SK-MEL-5 (cell line): Measurements from ENCODE around the gene SLC22A6. TPM values are rescaled to one million over a fixed set of nuclear protein-coding genes. Genes with fewer than 3 reads are reported as not detected.
"Not testable (repeated sequence)": the region's sequence is repeated elsewhere in the genome, so short reads cannot be mapped to it uniquely, and the experiment has no call there.

ENCODE experiments used
- DNase-seq: peaks from one replicate; pipeline ENCODE4 v3.0.0-alpha.2; 2016; ENCODE audit warnings: low read depth, low spot score
- in situ Hi-C: cut with HindIII; loops from 2 replicates; pipeline ENCODE4 v1.10.0; 2016; ENCODE audit warnings: low sequenced_read_pairs, high pct_unique_total_duplicates, low pct_unique_long_range_greater_than_20kb
- small RNA-seq, 2 experiments: library from RNA; depleted of rRNA; stranded (forward); fragments of <200 nt; gene quantifications; one replicate each; pipeline ENCODE3, GENCODE V24; 2014
- total RNA-seq: library from RNA; depleted of rRNA; stranded (reverse); fragments of >200 nt; shearing (Covaris generic); gene quantifications from 2 replicates; pipeline ENCODE4 v1.2.3, GENCODE V29; 2014; rRNA removed

The SLC22A6 gene
- total RNA-seq, 1 experiment from 2014 or later: not detected

- no peak for DNase-seq
- in situ Hi-C loops: no loop called here
Observed at GRCh38 chr11:62953811-62954210, 31.0 kb downstream of the SLC22A6 start.

DNA sequence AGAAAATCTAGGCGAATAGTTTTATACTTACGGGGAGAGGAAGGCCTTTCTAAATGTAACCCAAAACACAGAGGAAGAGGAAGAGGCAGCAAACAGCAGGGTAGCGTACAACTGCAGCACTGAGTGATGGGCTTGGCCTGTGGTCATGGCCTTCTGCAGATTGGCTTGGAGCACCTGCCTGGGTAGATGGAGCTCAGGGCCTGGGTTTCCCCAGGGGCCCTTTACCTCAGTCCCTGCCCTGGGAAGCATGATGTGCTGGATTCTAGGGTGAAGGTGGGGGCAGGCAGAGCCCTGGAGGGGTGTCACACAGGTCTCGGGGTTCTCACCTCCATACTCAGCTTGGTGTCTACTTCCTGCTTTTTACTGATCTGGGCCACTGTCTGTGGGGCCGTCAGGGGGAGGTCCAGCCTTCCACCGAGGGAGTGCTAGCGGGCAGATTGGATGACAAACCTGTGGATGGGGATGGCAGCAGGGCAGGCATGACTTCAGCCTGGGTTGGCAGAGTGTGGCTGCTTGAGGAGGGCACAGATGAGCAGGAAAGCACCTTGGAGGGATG, 35.9 kb downstream of the SLC22A6 start:
- in situ Hi-C loops: no loop called here

GRCh38 chr11:62945538-62945937, 39.2 kb downstream of the SLC22A6 start:
- in situ Hi-C loops, DNase-seq: not testable (repeated sequence)

More for the DNA sequence above, 35.9 kb downstream of the SLC22A6 start:
- DNase-seq: no peak

DNA sequence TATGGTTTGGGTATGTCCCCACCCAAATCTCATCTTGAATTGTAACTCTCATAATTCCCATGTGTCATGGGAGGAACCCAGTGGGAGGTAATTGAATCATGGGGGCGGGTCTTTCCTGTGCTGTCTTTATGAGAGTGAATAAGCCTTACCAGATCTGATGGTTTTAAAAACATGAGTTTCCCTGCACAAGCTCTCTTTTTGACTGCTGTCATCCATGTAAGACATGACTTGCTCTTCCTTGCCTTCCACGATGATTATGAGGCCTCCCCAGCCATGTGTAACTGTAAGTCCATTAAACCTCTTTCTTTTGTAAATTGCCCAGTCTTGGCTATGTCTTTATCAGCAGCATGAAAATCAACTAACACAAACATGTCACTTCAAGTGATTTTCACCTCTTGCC, 47.2 kb downstream of the SLC22A6 start:
- in situ Hi-C loops, DNase-seq: not testable (repeated sequence)

DNA sequence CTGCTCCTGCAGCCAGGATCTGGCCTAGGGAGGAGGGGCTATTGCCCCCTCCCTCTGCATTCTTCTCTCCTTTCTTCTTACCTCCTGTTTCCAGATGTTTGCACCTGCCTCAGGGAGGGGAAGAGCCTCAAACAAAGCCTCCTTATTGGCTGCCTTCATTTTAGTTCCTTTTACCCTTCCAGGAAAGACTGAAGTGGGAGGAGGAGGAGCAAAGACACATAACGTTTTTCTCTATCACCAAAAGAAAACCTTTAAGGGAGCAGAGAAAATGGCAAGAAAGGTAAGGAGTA, 50.3 kb downstream of the SLC22A6 start:
- no peak for DNase-seq
- in situ Hi-C loops: no loop called here

GRCh38 chr11:62933750-62934495, 50.8 kb downstream of the SLC22A6 start:
- in situ Hi-C loops: no loop called here
- no peak for DNase-seq

- DNase-seq: no peak
- in situ Hi-C loops: no loop called here
Observed at GRCh38 chr11:62933285-62933684, 51.5 kb downstream of the SLC22A6 start.

DNA sequence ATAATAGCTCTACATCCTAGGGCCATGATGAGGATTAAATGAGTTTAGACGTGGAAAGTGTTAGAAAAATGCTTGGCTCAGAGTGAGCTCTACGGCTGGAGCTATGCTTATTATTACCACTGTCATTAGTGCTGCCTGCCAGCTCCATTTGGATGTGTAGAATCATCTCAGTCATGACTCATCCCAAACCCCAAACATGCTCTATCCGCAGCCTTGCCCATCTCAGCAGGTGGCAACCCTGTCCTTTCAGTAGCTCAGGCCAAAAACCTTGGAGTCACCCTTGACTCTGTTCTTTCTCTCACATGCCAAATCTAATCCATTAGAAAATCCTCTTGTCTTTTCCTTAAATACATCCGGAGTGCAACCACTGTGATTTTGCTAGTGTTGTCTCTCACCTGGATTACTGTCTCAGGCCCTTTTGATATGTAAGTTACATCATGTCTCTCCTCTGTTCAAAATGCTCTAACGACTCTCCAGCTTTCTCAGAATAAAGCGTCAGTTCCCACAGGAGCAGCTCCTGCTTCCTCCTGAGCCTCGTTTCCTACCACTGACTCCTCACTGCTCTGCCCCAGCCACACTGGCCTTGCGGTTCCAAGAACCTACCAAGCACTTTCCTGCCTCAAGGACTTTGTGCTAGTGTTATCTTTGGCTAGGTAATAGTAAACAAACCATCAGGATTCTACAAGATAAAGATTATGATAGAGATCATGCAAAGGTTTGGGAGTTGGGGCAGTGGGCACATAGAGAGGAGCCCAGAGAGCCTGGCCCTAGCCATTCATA, 53.1 kb downstream of the SLC22A6 start:
- no peak for DNase-seq
- in situ Hi-C loops: no loop called here

GRCh38 chr11:62930666-62931065, 54.1 kb downstream of the SLC22A6 start:
- in situ Hi-C loops: no loop called here
- DNase-seq: no peak

DNA sequence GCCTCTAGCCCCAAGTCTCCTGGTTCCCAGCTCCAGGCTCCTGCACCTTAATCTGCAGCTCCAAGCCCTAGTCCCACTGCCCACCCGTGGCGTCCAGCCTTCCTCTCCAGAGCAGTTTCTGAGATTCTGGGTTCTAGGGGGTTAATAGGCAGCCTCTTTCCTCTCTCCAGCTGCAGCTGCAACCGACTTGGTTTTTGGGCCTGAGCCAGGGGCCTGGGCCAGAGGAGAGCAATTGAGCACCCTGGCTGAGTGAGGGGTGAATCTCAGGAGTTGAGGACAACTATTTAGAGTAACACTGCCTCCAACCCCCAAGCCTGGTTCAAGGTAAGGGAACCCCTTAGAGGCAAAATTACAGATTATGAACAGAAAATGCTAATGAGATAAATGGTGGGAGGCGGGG, 54.6 kb downstream of the SLC22A6 start:
- in situ Hi-C loops: no loop called here
- no peak for DNase-seq

- in situ Hi-C loops: no loop called here
- DNase-seq: no peak
Observed at GRCh38 chr11:62928011-62928410, 56.8 kb downstream of the SLC22A6 start.

GRCh38 chr11:62926680-62927455, 57.9 kb downstream of the SLC22A6 start:
- no peak for DNase-seq
- in situ Hi-C loops: no loop called here

Small RNA genes lying within 50 kb of the gene (small RNA-seq; reads per million reads assigned to genes)
- 0 reads per million in 2 experiments for gene RN7SL259P

Other genes starting within 250 kb of the SLC22A6 start
- 5.0 and 5.2 TPM in 2 replicates for gene ZBTB3, start 230.8 kb downstream of the SLC22A6 start, total RNA-seq
- 85.8 and 95.1 TPM in 2 replicates for gene POLR2G, start 223.4 kb downstream of the SLC22A6 start, total RNA-seq
- gene TAF6L, start 213.6 kb downstream of the SLC22A6 start, total RNA-seq: 19.7 and 22.6 TPM in 2 replicates
- gene TMEM179B, start 197.6 kb downstream of the SLC22A6 start, total RNA-seq: 83.6 and 95.0 TPM in 2 replicates
- 23.6 and 23.9 TPM in 2 replicates for gene TMEM223, start 193.0 kb downstream of the SLC22A6 start, total RNA-seq
- gene NXF1, start 179.5 kb downstream of the SLC22A6 start, total RNA-seq: 11.4 and 16.3 TPM in 2 replicates
- gene STX5, start 152.9 kb downstream of the SLC22A6 start, total RNA-seq: 16.1 and 18.1 TPM in 2 replicates
- gene TEX54, start 152.1 kb downstream of the SLC22A6 start, total RNA-seq: not detected in 2 replicates
- 61.2 and 61.4 TPM in 2 replicates for gene WDR74, start 145.4 kb downstream of the SLC22A6 start, total RNA-seq
- gene SLC3A2, start 104.1 kb downstream of the SLC22A6 start, total RNA-seq: 734 and 765 TPM in 2 replicates
- gene CHRM1, start 63.6 kb downstream of the SLC22A6 start, total RNA-seq: 0.16 and 0.18 TPM in 2 replicates
- gene SLC22A8, start 30.9 kb upstream of the SLC22A6 start, total RNA-seq: not detected in 2 replicates
- not detected in 2 replicates for gene SLC22A24, start 159.3 kb upstream of the SLC22A6 start, total RNA-seq